Naive thymus-derived CD8-positive, alpha-beta T cell (primary cell): ENCODE data around the gene PRKCE. TPM values are rescaled to one million over a fixed set of nuclear protein-coding genes. Genes with fewer than 3 reads are reported as not detected.

Experiments
- ATAC-seq, 2 donors: fragments of 150-1000 bp; cut with Tn5 transposase in 1 of 2; sonication (Bioruptor Pico), chemical (Tn5 transposase) in 1 of 2; 1 replicate in 1 of 2; 2 replicates in 1 of 2; pipeline ENCODE4 v1.10.0; 2021; ENCODE audit warnings: mild to moderate bottlenecking in 2 of 2, moderate library complexity in 2 of 2
- POLR2A ChIA-PET: fragments of 350-600 bp; sonication (Branson Sonifier 250); formaldehyde crosslinking; loops from one replicate; lab custom pipeline; 2021; ENCODE audit warnings: antibody characterized with exemption; lab: Charles Lee
- DNase-seq, 10 donors: peaks; one replicate each; pipeline versions ENCODE4 v3.0.0 to v3.0.0-alpha.2; 2020 to 2022
- H3K27ac Mint-ChIP-seq, 10 donors: one replicate each; pipeline ENCODE4 v1.8.0; 2020 to 2022; ENCODE audit warnings: mild to moderate bottlenecking in 10 of 10, mixed read lengths in 10 of 10, moderate library complexity in 4 of 10, inconsistent platforms in 1 of 10
- H3K27me3 Mint-ChIP-seq, 5 donors: one replicate each; pipeline ENCODE4 v1.8.0; 2021 to 2022; ENCODE audit warnings: mixed read lengths in 5 of 5
- H3K36me3 Mint-ChIP-seq, 3 donors: one replicate each; pipeline ENCODE4 v1.8.0; 2020 to 2022; ENCODE audit warnings: mixed read lengths in 3 of 3, mild to moderate bottlenecking in 2 of 3, inconsistent platforms in 1 of 3
- H3K4me1 Mint-ChIP-seq, 4 donors: one replicate each; pipeline ENCODE4 v1.8.0; 2021 to 2022; ENCODE audit warnings: mixed read lengths in 4 of 4
- H3K4me3 Mint-ChIP-seq, 10 donors: one replicate each; pipeline ENCODE4 v1.8.0; 2020 to 2022; ENCODE audit warnings: mild to moderate bottlenecking in 10 of 10, mixed read lengths in 10 of 10, moderate library complexity in 6 of 10, inconsistent platforms in 1 of 10
- H3K9me3 Mint-ChIP-seq, 9 donors: one replicate each; pipeline ENCODE4 v1.8.0; 2020 to 2022; ENCODE audit warnings: mixed read lengths in 9 of 9, mild to moderate bottlenecking in 3 of 9, inconsistent platforms in 1 of 9, moderate library complexity in 1 of 9
- polyA plus RNA-seq, 3 donors: library from polyadenylated mRNA; unstranded; fragments of 300-500 nt; fragmentation: Illumina TruSeq; gene quantifications; one replicate each; pipeline ENCODE4 v1.2.3, GENCODE V29; 2021
- total RNA-seq, 8 experiments: library from RNA in 2 of 8; stranded (reverse) in 2 of 8; gene quantifications; one replicate each; pipeline ENCODE4 v1.2.3 and lab custom pipeline; 2021 to 2026

The PRKCE gene
- total and polyA plus RNA-seq, 5 experiments from 2014 or later: 1.6 to 20.2 (median 2.7) TPM

DNA sequence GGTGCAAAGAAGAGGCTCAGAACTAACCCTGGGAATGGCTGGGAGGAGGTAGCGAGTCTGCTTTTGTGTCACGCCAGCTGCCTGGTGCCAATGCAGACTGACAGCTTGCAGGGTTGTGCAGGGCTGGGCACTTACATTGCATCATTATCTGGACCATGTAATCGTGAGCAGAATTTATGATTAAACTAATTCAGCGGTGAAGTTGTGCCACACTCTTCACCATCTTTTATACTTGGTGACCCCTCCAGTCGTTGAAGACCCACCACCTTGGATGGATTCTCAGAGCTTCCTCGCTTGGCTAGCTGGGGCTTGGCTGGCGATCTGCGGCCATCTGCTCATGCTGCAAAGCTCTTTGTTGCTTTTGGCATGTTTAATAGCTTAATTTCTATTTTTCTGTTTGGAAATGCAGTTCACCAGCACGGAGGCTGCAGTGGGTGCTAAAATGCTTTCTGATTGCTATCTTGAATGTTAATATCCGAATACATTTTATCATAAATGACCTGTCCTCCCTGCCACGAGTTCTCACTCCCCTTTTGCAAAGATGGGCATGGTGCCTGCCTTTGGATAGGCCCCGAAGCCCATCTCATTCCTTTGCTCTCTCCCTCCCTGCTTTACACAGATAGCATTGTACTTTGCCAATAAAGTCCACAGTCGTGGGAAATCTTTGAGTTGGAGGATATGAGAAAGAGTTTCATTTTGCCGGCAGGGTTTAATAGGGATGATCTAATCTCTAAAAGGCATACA, 188.2 kb downstream of the PRKCE start:
- ATAC-seq (no peak), DNase-seq (no peak)
- Mint-ChIP-seq H3K27me3 (no peaks in the 10 kb centered on the region), H3K4me1 (peaks cover 9 to 91% (median 24%) of the 10 kb centered on the region in 4 donors), H3K36me3 (no peaks in the 10 kb centered on the region), H3K9me3 (no peaks in the 10 kb centered on the region), H3K27ac (no peak overlapping the region), H3K4me3 (no peak overlapping the region)
- POLR2A ChIA-PET: interaction anchor here (1.7 kb wide), 1 partner anchor 9 kb away, joined by 4 read pairs; no protein-coding TSS in a partner anchor

DNA sequence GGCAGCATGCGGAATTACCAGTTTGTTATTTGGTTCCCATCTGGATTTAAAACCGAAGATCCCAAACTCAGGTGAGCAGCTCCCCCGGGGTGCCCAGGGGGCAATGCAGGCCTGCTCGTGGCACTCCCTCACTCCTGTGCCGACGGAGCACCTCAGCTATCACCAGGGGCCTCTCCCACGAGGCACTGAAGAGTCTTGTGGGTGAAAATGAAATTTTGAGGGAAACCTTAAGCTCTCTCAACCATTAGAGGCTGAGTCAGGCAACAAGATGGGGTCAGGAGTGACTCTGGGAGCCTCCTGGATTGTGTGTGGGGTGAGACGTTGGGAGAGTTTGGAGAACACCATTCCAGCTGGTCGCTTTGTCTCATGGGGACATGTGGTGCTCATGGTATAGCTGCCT, 189.0 kb downstream of the PRKCE start:
- no peak overlapping the region for H3K27ac Mint-ChIP-seq

GRCh38 chr2:45841752-45842407, 190.4 kb downstream of the PRKCE start:
- ATAC-seq: no peak
- H3K4me1 Mint-ChIP-seq: peaks cover 9 to 73% (median 24%) of the 10 kb centered on the region in 4 donors
- POLR2A ChIA-PET: no interaction called here
- H3K36me3 Mint-ChIP-seq: peaks cover 0 to 10% (median 3%) of the 10 kb centered on the region in 3 donors
- DNase-seq: no peak
- H3K27me3 Mint-ChIP-seq: no peaks in the 10 kb centered on the region
- no peaks in the 10 kb centered on the region for H3K9me3 Mint-ChIP-seq
- no peak overlapping the region for H3K4me3 Mint-ChIP-seq
- H3K27ac Mint-ChIP-seq: peak overlapping the region in 2 of 10 donors; percentile 58 to 66

More for the DNA sequence above, 189.0 kb downstream of the PRKCE start:
- Mint-ChIP-seq H3K36me3 (peaks cover 0 to 2% (median 0%) of the 10 kb centered on the region in 3 donors), H3K4me3 (no peak overlapping the region), H3K9me3 (no peaks in the 10 kb centered on the region), H3K27me3 (no peaks in the 10 kb centered on the region), H3K4me1 (peaks cover 9 to 86% (median 24%) of the 10 kb centered on the region in 4 donors)
- DNase-seq (no peak), ATAC-seq (no peak)
- POLR2A ChIA-PET: interaction anchor here (1.7 kb wide), 1 partner anchor 8 kb away, joined by 4 read pairs; no protein-coding TSS in a partner anchor

DNA sequence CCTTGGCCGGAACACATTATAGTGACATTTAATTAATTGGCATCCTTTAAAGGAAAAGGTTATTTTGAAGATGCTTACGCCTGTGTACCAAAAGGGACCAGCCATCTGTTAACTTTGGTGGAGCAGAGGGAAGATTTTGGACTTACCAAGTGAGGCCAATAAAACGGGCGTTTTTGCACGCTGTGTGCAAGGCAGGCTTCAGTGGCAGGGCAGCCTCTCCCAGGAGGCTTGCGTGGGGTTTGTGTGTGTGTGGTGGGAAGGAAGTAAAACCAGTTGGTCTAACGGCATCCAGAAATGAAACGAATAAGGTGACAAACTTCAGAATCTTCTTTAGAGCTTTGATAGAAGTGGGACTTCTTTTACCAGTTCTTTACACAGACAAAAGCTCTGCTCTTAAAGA, 191.7 kb downstream of the PRKCE start:
- Mint-ChIP-seq H3K27ac (peak overlapping the region in 7 of 10 donors; percentile 1 to 47 (median 12)), H3K4me1 (peaks cover 9 to 60% (median 24%) of the 10 kb centered on the region in 4 donors), H3K9me3 (no peaks in the 10 kb centered on the region), H3K27me3 (no peaks in the 10 kb centered on the region), H3K4me3 (peak overlapping the region in 4 of 10 donors; percentile 14 to 46 (median 24)), H3K36me3 (peaks cover 0 to 10% (median 3%) of the 10 kb centered on the region in 3 donors)
- DNase-seq (no peak), ATAC-seq (no peak)
- POLR2A ChIA-PET: no interaction called here

DNA sequence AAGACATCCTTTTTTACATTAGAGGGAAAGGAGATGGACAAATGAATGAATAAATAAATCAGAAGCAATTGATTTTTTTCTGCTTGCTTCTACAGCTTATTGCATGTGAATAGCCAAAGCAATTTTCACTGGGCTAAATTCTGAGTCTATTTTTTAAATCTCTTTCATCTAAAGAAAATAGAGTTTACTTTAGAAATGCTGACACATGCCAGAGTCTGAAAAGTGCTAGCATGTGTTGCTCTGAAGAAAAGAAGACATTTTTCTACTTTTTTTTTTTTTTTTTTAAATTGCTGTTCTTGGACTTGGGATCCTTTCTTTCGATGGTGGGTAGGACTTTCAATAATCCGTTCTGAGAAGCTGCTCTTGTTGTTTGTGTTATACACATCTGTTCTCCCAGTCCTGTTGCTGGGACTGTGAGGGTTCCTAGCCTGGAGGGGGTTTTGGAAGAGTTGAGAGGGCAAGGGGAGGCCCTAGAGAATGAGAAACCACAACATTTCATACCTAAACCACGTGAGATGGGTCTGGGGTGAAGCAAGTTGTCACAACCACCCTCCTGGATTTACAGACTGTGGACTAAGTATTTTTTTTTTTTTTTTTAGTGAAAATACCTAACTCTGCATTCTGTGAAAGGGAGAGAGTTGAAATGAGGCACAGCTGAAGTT, 193.5 kb downstream of the PRKCE start:
- ATAC-seq: no peak
- no peak overlapping the region for H3K4me3 Mint-ChIP-seq
- POLR2A ChIA-PET: no interaction called here
- H3K27ac Mint-ChIP-seq: no peak overlapping the region
- no peaks in the 10 kb centered on the region for H3K27me3 Mint-ChIP-seq
- peaks cover 9 to 51% (median 24%) of the 10 kb centered on the region in 4 donors for H3K4me1 Mint-ChIP-seq
- no peak for DNase-seq
- no peaks in the 10 kb centered on the region for H3K9me3 Mint-ChIP-seq
- H3K36me3 Mint-ChIP-seq: peaks cover 0 to 10% (median 3%) of the 10 kb centered on the region in 3 donors

DNA sequence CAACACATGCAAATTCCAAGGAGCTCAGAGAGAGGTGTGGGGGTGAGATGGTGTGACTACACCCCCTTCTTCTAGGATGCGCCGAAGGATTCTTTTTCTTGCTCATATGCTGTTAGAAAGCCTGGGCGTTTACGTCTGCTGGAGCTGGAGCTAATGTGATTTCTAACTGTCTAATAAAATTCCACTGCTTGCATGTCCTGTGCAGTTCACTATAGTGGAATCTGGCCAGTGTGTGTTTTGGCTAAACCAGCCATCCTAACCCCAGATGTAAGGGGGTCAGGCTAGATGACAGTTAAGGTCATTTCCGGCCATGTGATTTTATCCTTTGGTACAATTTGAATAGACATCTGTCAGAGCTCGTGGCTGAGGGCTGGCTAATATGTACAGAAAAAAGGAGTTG, 194.1 kb downstream of the PRKCE start:
- POLR2A ChIA-PET: no interaction called here
- Mint-ChIP-seq H3K9me3 (no peaks in the 10 kb centered on the region), H3K27ac (no peak overlapping the region)

GRCh38 chr2:45849491-45850283, 198.2 kb downstream of the PRKCE start:
- POLR2A ChIA-PET: no interaction called here
- DNase-seq (no peak), ATAC-seq (no peak)
- peaks cover 0 to 14% (median 3%) of the 10 kb centered on the region in 3 donors for H3K36me3 Mint-ChIP-seq
- no peaks in the 10 kb centered on the region for H3K9me3 Mint-ChIP-seq
- H3K4me1 Mint-ChIP-seq: peaks cover 0 to 18% (median under 1%) of the 10 kb centered on the region in 4 donors
- H3K27me3 Mint-ChIP-seq: no peaks in the 10 kb centered on the region
- no peak overlapping the region for H3K4me3 Mint-ChIP-seq
- H3K27ac Mint-ChIP-seq: no peak overlapping the region

More for the DNA sequence above, 194.1 kb downstream of the PRKCE start:
- Mint-ChIP-seq H3K4me1 (peaks cover 9 to 48% (median 24%) of the 10 kb centered on the region in 4 donors), H3K36me3 (peaks cover 0 to 10% (median 3%) of the 10 kb centered on the region in 3 donors), H3K27me3 (no peaks in the 10 kb centered on the region), H3K4me3 (no peak overlapping the region)
- DNase-seq (no peak), ATAC-seq (no peak)

- peaks cover 0 to 12% (median 3%) of the 10 kb centered on the region in 3 donors for H3K36me3 Mint-ChIP-seq
- POLR2A ChIA-PET: no interaction called here
- H3K4me3 Mint-ChIP-seq: no peak overlapping the region
- no peak overlapping the region for H3K27ac Mint-ChIP-seq
- H3K9me3 Mint-ChIP-seq: no peaks in the 10 kb centered on the region
- ATAC-seq (no peak), DNase-seq (no peak)
- peaks cover 0 to 18% (median 0%) of the 10 kb centered on the region in 4 donors for H3K4me1 Mint-ChIP-seq
- no peaks in the 10 kb centered on the region for H3K27me3 Mint-ChIP-seq
Measured at GRCh38 chr2:45850558-45850957, 199.1 kb downstream of the PRKCE start.

DNA sequence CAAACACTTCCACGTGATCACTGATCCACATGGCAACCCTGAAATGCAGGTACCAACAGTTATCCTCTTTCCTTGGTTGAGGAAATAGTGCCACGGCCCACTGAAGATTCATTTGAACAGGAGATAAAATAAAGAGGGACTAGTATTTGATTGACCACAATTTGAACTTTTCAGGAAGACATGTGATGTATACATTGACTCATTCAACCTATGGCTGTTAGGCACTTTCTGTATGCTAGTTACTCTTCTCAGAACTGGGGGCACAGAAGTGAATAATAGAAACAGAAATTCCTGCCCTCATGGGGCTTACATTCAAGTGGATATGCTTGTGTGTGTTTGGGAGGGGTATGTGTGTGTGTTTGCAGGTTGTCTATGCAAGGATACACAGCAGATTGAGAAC, 199.6 kb downstream of the PRKCE start:
- DNase-seq (no peak), ATAC-seq (no peak)
- H3K9me3 Mint-ChIP-seq: no peaks in the 10 kb centered on the region
- no peak overlapping the region for H3K4me3 Mint-ChIP-seq
- H3K36me3 Mint-ChIP-seq: peaks cover 0 to 7% (median 3%) of the 10 kb centered on the region in 3 donors
- POLR2A ChIA-PET: no interaction called here
- H3K27me3 Mint-ChIP-seq: no peaks in the 10 kb centered on the region
- H3K27ac Mint-ChIP-seq: no peak overlapping the region
- peaks cover 0 to 18% (median 0%) of the 10 kb centered on the region in 4 donors for H3K4me1 Mint-ChIP-seq

DNA sequence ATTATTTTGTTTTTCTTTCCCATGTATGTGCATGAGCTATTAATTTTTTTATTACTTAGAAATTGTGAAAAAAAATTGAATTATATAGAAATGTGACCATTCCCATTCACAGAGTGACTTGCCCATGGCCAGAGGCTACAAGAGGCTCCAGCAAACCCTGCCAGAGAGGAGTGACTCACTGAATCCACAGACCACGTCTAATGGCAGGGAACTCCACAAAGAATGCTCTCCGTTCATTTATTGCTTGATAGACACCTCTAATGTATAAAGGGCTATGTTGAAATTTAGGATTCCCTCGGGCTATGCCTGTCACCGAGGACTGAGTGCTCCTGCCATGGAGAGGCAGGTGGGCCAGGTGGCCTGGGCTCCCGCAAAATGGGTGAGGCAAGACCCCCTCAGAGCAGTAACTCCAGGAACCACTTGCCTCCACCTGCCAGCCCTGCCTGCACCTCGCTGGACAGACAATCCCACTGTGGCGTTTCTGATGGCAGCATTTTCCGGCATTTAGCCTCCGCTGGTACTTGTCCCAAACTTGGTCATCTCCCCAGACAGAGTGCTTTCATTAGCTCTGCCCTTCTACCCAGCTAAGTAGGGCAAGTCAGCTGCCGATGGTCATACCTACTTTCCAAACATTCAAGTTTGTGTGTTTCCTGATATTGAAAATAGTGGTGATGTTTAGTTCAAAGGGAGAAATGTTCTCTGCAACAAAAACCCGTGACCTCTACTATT, 200.3 kb downstream of the PRKCE start:
- ATAC-seq (no peak), DNase-seq (no peak)
- H3K4me1 Mint-ChIP-seq: peaks cover 4 to 22% (median 5%) of the 10 kb centered on the region in 4 donors
- H3K27me3 Mint-ChIP-seq: no peaks in the 10 kb centered on the region
- peaks cover 0 to 4% (median 0%) of the 10 kb centered on the region in 3 donors for H3K36me3 Mint-ChIP-seq
- POLR2A ChIA-PET: no interaction called here
- no peaks in the 10 kb centered on the region for H3K9me3 Mint-ChIP-seq
- no peak overlapping the region for H3K27ac Mint-ChIP-seq
- no peak overlapping the region for H3K4me3 Mint-ChIP-seq

DNA sequence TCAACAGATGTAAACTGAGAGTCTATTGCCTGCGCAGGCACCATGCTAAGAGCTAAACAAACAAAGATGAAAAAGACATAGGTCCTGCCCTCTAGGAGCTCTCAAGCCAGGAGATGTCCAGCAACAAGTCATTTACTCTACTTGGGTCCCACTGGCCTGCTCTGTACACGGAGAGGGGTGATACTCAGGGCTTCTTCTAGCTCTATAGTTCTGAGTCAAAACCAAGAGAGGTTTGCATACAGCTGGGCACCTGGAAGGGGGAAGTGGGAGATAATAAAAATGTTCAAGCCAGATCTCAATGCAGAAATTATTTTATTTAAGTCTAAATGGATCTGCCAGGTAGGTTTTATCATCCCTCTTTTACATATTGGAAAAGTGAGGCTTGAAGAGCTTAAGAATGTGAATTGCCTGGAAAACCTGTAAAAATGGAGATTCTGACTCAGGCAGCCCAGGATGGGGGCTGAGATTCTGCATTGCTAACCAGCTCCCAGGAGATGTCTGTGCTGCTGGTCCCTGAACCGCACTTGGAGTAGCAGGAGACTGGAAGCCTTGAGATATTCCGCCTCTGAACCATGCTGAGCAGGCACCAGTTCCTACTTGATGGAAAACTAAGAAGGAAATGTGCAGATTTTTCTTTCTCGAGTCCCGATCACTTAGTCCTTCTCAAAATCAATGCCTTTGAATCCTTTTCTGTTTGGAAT, 201.1 kb downstream of the PRKCE start:
- ATAC-seq: no peak
- DNase-seq: no peak
- POLR2A ChIA-PET: interaction anchor here (0.5 kb wide), 1 partner anchor 724 kb away, joined by 5 read pairs; no protein-coding TSS in a partner anchor
- no peaks in the 10 kb centered on the region for H3K9me3 Mint-ChIP-seq
- no peaks in the 10 kb centered on the region for H3K27me3 Mint-ChIP-seq
- H3K36me3 Mint-ChIP-seq: peaks cover 0 to 4% (median 0%) of the 10 kb centered on the region in 3 donors
- peak overlapping the region in 1 of 10 donors; percentile 14 for H3K27ac Mint-ChIP-seq
- peaks cover 4 to 30% (median 7%) of the 10 kb centered on the region in 4 donors for H3K4me1 Mint-ChIP-seq
- H3K4me3 Mint-ChIP-seq: no peak overlapping the region
